HG03442 (cell line): ENCODE results near the gene SMIM29.

ENCODE experiments used
- ATAC-seq: cut with Tn5 transposase; IDR thresholded peaks from one replicate; pipeline ENCODE4 v1.9.1; 2021; ENCODE audit warnings: mild to moderate bottlenecking, moderate library complexity; ENCODE audit not compliant: unreplicated experiment

The SMIM29 gene

GRCh38 chr6:34227761-34228421 is 20.9 kb downstream of the SMIM29 start:
- ATAC-seq, result no peak

- ATAC-seq, result no peak
Observed at GRCh38 chr6:34226731-34227586, 21.8 kb downstream of the SMIM29 start.

- no peak for ATAC-seq
Observed at GRCh38 chr6:34226066-34226465, 22.7 kb downstream of the SMIM29 start.

- ATAC-seq, result no peak
Observed at GRCh38 chr6:34225551-34225950, 23.3 kb downstream of the SMIM29 start.

- peak; percentile 76 for ATAC-seq
Observed at GRCh38 chr6:34223956-34224940, 24.6 kb downstream of the SMIM29 start.

- no peak for ATAC-seq
Observed at GRCh38 chr6:34223381-34223955, 25.3 kb downstream of the SMIM29 start.

GRCh38 chr6:34218691-34219090 is 30.1 kb downstream of the SMIM29 start:
- ATAC-seq, result no peak

GRCh38 chr6:34213772-34214171 is 35.0 kb downstream of the SMIM29 start:
- ATAC-seq, result no peak

GRCh38 chr6:34207695-34208443 is 40.9 kb downstream of the SMIM29 start:
- no peak for ATAC-seq

GRCh38 chr6:34206726-34207125 is 42.1 kb downstream of the SMIM29 start:
- ATAC-seq, result no peak

- no peak for ATAC-seq
Observed at GRCh38 chr6:34205916-34206315, 42.9 kb downstream of the SMIM29 start.

GRCh38 chr6:34205466-34205865 is 43.3 kb downstream of the SMIM29 start:
- ATAC-seq, result no peak

- no peak for ATAC-seq
Observed at GRCh38 chr6:34204693-34205092, 44.1 kb downstream of the SMIM29 start.

GRCh38 chr6:34202329-34203201 is 46.2 kb downstream of the SMIM29 start:
- no peak for ATAC-seq

- no peak for ATAC-seq
Observed at GRCh38 chr6:34201455-34202107, 47.2 kb downstream of the SMIM29 start.

GRCh38 chr6:34200340-34200971 is 48.4 kb downstream of the SMIM29 start:
- no peak for ATAC-seq

GRCh38 chr6:34196833-34197195 is 52.0 kb downstream of the SMIM29 start:
- ATAC-seq, result no peak
